HEK293 (cell line): ENCODE results near the gene ZSCAN29.

Experiments
- CTCF ChIA-PET: fragments of 350-600 bp; formaldehyde crosslinking; extraction: SDS; loops from one replicate; lab custom pipeline; 2021; ENCODE audit warnings: antibody characterized with exemption; lab: Yijun Ruan, JAX
- POLR2A ChIA-PET: fragments of 300-600 bp; formaldehyde crosslinking; extraction: SDS; loops from one replicate; lab custom pipeline; 2020; ENCODE audit warnings: antibody characterized with exemption, inconsistent platforms; lab: Yijun Ruan, JAX
- H3K27ac ChIP-seq: fragments of 200-500 bp; sonication (Bioruptor generic); 2 replicates; pipeline ENCODE4 v1.5.1; 2014; ENCODE audit warnings: low read depth, low read length, control low read depth, inconsistent platforms; ENCODE audit errors: extremely low read depth
- H3K36me3 ChIP-seq, 2 experiments: fragments of 200-500 bp in 1 of 2; sonication (Bioruptor generic) in 1 of 2; 1 replicate in 1 of 2; 2 replicates in 1 of 2; pipeline ENCODE4 v1.5.1; 2014 to 2017; ENCODE audit warnings: inconsistent platforms in 2 of 2, low read length in 2 of 2; ENCODE audit not compliant: control insufficient read depth in 2 of 2, insufficient read depth in 1 of 2
- H3K4me1 ChIP-seq: fragments of 200-500 bp; sonication (Bioruptor generic); 2 replicates; pipeline ENCODE4 v1.5.1; 2014; ENCODE audit warnings: mild to moderate bottlenecking, low read length, inconsistent platforms; ENCODE audit not compliant: control insufficient read depth, insufficient read depth
- H3K4me3 ChIP-seq: 2 replicates; pipeline ENCODE4 v1.5.1; 2011; ENCODE audit warnings: low read depth, mild to moderate bottlenecking, control low read depth, low read length, moderate library complexity
- H3K9me3 ChIP-seq: fragments of 200-500 bp; sonication (Bioruptor generic); 2 replicates; pipeline ENCODE4 v1.5.1; 2014; ENCODE audit warnings: low read depth, low read length, inconsistent platforms; ENCODE audit not compliant: control insufficient read depth, insufficient read depth
- GFI1B ChIP-seq: fragments of 450-650 bp; formaldehyde crosslinking; IDR thresholded peaks from 2 replicates; pipeline ENCODE4 v1.5.1; 2016; ENCODE audit warnings: missing biosample characterization, missing genetic modification characterization
- TCF7L2 ChIP-seq: IDR thresholded peaks from 2 replicates; pipeline ENCODE4 v1.6.1; 2011; ENCODE audit warnings: low read depth, mild to moderate bottlenecking, inconsistent platforms, low read length, moderate library complexity, borderline replicate concordance
- TRIM28 ChIP-seq: IDR thresholded peaks from 2 replicates; pipeline ENCODE4 v1.6.1; 2011; ENCODE audit warnings: low read length, control low read depth, borderline replicate concordance
- ZFP69B ChIP-seq: fragments of 450-650 bp; formaldehyde crosslinking; IDR thresholded peaks from 2 replicates; pipeline ENCODE4 v1.5.1; 2016; ENCODE audit warnings: missing biosample characterization, missing genetic modification characterization
- ZNF16 ChIP-seq: fragments of 450-650 bp; formaldehyde crosslinking; IDR thresholded peaks from 2 replicates; pipeline ENCODE4 v1.5.1; 2016; ENCODE audit warnings: low read depth, missing biosample characterization, missing genetic modification characterization
- ZNF184 ChIP-seq: fragments of 450-650 bp; IDR thresholded peaks from 2 replicates; pipeline ENCODE4 v1.5.1; 2018; ENCODE audit warnings: missing biosample characterization, mild to moderate bottlenecking, missing genetic modification characterization
- ZNF211 ChIP-seq: fragments of 450-650 bp; formaldehyde crosslinking; IDR thresholded peaks from 2 replicates; pipeline ENCODE4 v1.5.1; 2016; ENCODE audit warnings: low read depth, missing biosample characterization, missing genetic modification characterization
- ZNF26 ChIP-seq: fragments of 450-650 bp; formaldehyde crosslinking; IDR thresholded peaks from 2 replicates; pipeline ENCODE4 v1.5.1; 2016; ENCODE audit warnings: missing biosample characterization, missing genetic modification characterization
- ZNF280D ChIP-seq: fragments of 450-650 bp; formaldehyde crosslinking; IDR thresholded peaks from 2 replicates; pipeline ENCODE4 v1.5.1; 2016; ENCODE audit warnings: missing biosample characterization, missing genetic modification characterization
- ZNF341 ChIP-seq: fragments of 450-650 bp; formaldehyde crosslinking; IDR thresholded peaks from 2 replicates; pipeline ENCODE4; 2016; ENCODE audit warnings: low read depth, missing biosample characterization, missing genetic modification characterization
- ZNF350 ChIP-seq: fragments of 450-650 bp; formaldehyde crosslinking; IDR thresholded peaks from 2 replicates; pipeline ENCODE4 v1.5.0; 2017; ENCODE audit warnings: missing biosample characterization, mild to moderate bottlenecking, missing genetic modification characterization
- ZNF362 ChIP-seq: fragments of 450-650 bp; formaldehyde crosslinking; IDR thresholded peaks from 2 replicates; pipeline ENCODE4 v1.5.1; 2016; ENCODE audit warnings: missing biosample characterization, missing genetic modification characterization
- ZNF37A ChIP-seq: fragments of 450-650 bp; IDR thresholded peaks from 2 replicates; pipeline ENCODE4 v1.5.1; 2018; ENCODE audit warnings: missing biosample characterization, missing genetic modification characterization
- ZNF501 ChIP-seq: fragments of 450-650 bp; formaldehyde crosslinking; IDR thresholded peaks from 2 replicates; pipeline ENCODE4 v1.5.1; 2016; ENCODE audit warnings: missing biosample characterization, missing genetic modification characterization
- ZNF555 ChIP-seq: fragments of 450-650 bp; formaldehyde crosslinking; conservative IDR thresholded peaks from 2 replicates; pipeline ENCODE4 v1.5.1; 2017; ENCODE audit warnings: missing biosample characterization, mild to moderate bottlenecking, missing genetic modification characterization, inconsistent platforms
- ZNF585B ChIP-seq: fragments of 450-650 bp; formaldehyde crosslinking; IDR thresholded peaks from 2 replicates; pipeline ENCODE4 v1.5.1; 2016; ENCODE audit warnings: missing biosample characterization, missing genetic modification characterization
- ZNF624 ChIP-seq: fragments of 450-650 bp; formaldehyde crosslinking; IDR thresholded peaks from 2 replicates; pipeline ENCODE4 v1.5.1; 2017; ENCODE audit warnings: missing biosample characterization, missing genetic modification characterization
- ZNF658 ChIP-seq: fragments of 450-650 bp; formaldehyde crosslinking; IDR thresholded peaks from 2 replicates; pipeline ENCODE4; 2016; ENCODE audit warnings: missing biosample characterization, missing genetic modification characterization
- ZNF660 ChIP-seq: fragments of 450-650 bp; IDR thresholded peaks from 2 replicates; pipeline ENCODE4 v1.5.1; 2018; ENCODE audit warnings: missing biosample characterization, mild to moderate bottlenecking, missing genetic modification characterization
- ZNF701 ChIP-seq: fragments of 450-650 bp; formaldehyde crosslinking; IDR thresholded peaks from 2 replicates; pipeline ENCODE4 v1.5.1; 2016; ENCODE audit warnings: missing biosample characterization, missing genetic modification characterization
- ZNF768 ChIP-seq: fragments of 450-650 bp; formaldehyde crosslinking; IDR thresholded peaks from 2 replicates; pipeline ENCODE4 v1.5.1; 2018; ENCODE audit warnings: missing biosample characterization, mild to moderate bottlenecking, missing genetic modification characterization
- TF ChIP-seq, protein P1 (sequence below): fragments of 450-650 bp; formaldehyde crosslinking; IDR thresholded peaks from 2 replicates; pipeline ENCODE4 v1.5.1; 2016; ENCODE audit warnings: missing biosample characterization, missing genetic modification characterization, borderline replicate concordance
- TF ChIP-seq, protein P2 (sequence below): fragments of 450-650 bp; formaldehyde crosslinking; IDR thresholded peaks from 2 replicates; pipeline ENCODE4 v1.5.1; 2016; ENCODE audit warnings: missing biosample characterization, missing genetic modification characterization, low read depth

ZSCAN29 gene

DNA sequence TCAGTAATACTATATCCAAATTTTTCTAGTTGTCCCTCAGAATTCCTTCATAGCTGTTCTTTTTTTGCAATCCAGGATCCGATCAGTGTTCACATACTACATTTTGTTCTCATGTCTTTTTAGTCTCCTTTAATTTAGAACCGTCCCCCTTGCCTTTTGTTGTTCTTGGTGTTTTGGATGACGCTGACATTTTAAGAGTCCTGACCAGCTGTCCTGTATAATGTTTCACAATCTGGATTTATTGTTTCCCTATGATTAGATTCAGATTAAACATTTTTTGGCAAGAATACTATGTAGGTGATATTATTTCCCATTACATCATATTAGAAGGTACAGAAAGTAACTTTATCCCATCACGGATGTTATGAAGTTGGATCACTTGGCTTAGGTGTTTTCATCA, 11.5 kb upstream of the ZSCAN29 start:
- CTCF ChIA-PET = no interaction called here
- POLR2A ChIA-PET = no interaction called here
- TF ChIP-seq ZNF555 (tag by site-specific recombination) (no peak), ZNF211 (no peak), ZFP69B (tag by site-specific recombination) (no peak), ZNF184 (tag by site-specific recombination) (no peak), ZNF658 (tag by site-specific recombination) (no peak), ZNF16 (tag by site-specific recombination) (no peak), ZNF701 (tag by site-specific recombination) (no peak), ZNF585B (tag by site-specific recombination) (no peak), ZNF501 (tag by site-specific recombination) (no peak)
- TF ChIP-seq, protein P1, sequence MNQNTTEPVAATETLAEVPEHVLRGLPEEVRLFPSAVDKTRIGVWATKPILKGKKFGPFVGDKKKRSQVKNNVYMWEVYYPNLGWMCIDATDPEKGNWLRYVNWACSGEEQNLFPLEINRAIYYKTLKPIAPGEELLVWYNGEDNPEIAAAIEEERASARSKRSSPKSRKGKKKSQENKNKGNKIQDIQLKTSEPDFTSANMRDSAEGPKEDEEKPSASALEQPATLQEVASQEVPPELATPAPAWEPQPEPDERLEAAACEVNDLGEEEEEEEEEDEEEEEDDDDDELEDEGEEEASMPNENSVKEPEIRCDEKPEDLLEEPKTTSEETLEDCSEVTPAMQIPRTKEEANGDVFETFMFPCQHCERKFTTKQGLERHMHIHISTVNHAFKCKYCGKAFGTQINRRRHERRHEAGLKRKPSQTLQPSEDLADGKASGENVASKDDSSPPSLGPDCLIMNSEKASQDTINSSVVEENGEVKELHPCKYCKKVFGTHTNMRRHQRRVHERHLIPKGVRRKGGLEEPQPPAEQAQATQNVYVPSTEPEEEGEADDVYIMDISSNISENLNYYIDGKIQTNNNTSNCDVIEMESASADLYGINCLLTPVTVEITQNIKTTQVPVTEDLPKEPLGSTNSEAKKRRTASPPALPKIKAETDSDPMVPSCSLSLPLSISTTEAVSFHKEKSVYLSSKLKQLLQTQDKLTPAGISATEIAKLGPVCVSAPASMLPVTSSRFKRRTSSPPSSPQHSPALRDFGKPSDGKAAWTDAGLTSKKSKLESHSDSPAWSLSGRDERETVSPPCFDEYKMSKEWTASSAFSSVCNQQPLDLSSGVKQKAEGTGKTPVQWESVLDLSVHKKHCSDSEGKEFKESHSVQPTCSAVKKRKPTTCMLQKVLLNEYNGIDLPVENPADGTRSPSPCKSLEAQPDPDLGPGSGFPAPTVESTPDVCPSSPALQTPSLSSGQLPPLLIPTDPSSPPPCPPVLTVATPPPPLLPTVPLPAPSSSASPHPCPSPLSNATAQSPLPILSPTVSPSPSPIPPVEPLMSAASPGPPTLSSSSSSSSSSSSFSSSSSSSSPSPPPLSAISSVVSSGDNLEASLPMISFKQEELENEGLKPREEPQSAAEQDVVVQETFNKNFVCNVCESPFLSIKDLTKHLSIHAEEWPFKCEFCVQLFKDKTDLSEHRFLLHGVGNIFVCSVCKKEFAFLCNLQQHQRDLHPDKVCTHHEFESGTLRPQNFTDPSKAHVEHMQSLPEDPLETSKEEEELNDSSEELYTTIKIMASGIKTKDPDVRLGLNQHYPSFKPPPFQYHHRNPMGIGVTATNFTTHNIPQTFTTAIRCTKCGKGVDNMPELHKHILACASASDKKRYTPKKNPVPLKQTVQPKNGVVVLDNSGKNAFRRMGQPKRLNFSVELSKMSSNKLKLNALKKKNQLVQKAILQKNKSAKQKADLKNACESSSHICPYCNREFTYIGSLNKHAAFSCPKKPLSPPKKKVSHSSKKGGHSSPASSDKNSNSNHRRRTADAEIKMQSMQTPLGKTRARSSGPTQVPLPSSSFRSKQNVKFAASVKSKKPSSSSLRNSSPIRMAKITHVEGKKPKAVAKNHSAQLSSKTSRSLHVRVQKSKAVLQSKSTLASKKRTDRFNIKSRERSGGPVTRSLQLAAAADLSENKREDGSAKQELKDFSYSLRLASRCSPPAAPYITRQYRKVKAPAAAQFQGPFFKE (tag by site-specific recombination) = no peak
- Histone ChIP-seq H3K4me3 (no peak overlapping the region), H3K9me3 (no peaks in the 10 kb centered on the region), H3K36me3 (peaks cover 47 to 78% of the 10 kb centered on the region in 2 experiments), H3K4me1 (no peaks in the 10 kb centered on the region), H3K27ac (no peak overlapping the region)

- TF ChIP-seq GFI1B (tag by site-specific recombination) (no peak), ZNF26 (tag by site-specific recombination) (no peak), ZNF362 (no peak), ZNF624 (tag by site-specific recombination) (no peak), ZNF350 (tag by site-specific recombination) (no peak), ZNF660 (tag by site-specific recombination) (no peak), ZNF501 (tag by site-specific recombination) (no peak), ZNF280D (tag by site-specific recombination) (no peak), TCF7L2 (no peak), ZNF768 (tag by site-specific recombination) (no peak), ZNF341 (no peak), ZNF37A (tag by site-specific recombination) (no peak), TRIM28 (no peak)
- TF ChIP-seq, protein P2, sequence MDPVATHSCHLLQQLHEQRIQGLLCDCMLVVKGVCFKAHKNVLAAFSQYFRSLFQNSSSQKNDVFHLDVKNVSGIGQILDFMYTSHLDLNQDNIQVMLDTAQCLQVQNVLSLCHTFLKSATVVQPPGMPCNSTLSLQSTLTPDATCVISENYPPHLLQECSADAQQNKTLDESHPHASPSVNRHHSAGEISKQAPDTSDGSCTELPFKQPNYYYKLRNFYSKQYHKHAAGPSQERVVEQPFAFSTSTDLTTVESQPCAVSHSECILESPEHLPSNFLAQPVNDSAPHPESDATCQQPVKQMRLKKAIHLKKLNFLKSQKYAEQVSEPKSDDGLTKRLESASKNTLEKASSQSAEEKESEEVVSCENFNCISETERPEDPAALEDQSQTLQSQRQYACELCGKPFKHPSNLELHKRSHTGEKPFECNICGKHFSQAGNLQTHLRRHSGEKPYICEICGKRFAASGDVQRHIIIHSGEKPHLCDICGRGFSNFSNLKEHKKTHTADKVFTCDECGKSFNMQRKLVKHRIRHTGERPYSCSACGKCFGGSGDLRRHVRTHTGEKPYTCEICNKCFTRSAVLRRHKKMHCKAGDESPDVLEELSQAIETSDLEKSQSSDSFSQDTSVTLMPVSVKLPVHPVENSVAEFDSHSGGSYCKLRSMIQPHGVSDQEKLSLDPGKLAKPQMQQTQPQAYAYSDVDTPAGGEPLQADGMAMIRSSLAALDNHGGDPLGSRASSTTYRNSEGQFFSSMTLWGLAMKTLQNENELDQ (tag by site-specific recombination) = no peak
- TF ChIP-seq, all 188 proteins: peak for 0
- ChIA-PET CTCF (interaction anchor here (0.9 kb wide), 1 partner anchor 78 kb away, joined by 3 read pairs; no protein-coding TSS in a partner anchor), POLR2A (no interaction called here)
- H3K27ac ChIP-seq = no peak overlapping the region
- H3K4me1 ChIP-seq = no peaks in the 10 kb centered on the region
- H3K9me3 ChIP-seq = no peaks in the 10 kb centered on the region
- peaks cover 43 to 58% of the 10 kb centered on the region in 2 experiments for H3K36me3 ChIP-seq
- H3K4me3 ChIP-seq = no peak overlapping the region
These were observed 7.8 kb upstream of the ZSCAN29 start for GRCh38 chr15:43378601-43379000.
